AG04449 (cell line): Measurements from ENCODE around the gene PROM2.
"Not testable (repeated sequence)": the region's sequence is repeated elsewhere in the genome, so short reads cannot be mapped to it uniquely, and the experiment has no call there.

ENCODE experiments used
- CTCF ChIA-PET: fragments of 350-600 bp; formaldehyde crosslinking; extraction: SDS; loops from one replicate; lab custom pipeline; 2021; ENCODE audit warnings: antibody characterized with exemption; lab: Yijun Ruan, JAX
- POLR2A ChIA-PET: fragments of 400-600, 350-600 bp; formaldehyde crosslinking; extraction: SDS; loops from one replicate; lab custom pipeline; 2020; ENCODE audit warnings: antibody characterized with exemption, inconsistent platforms; lab: Yijun Ruan, JAX
- DNase-seq: peaks from one replicate; pipeline ENCODE4 v3.0.0-alpha.2; 2010; ENCODE audit warnings: low read depth, low spot score
- H3K4me3 ChIP-seq: 2 replicates; pipeline ENCODE4 v1.5.1; 2011; ENCODE audit warnings: low read depth, mild to moderate bottlenecking, control low read depth, low read length
- TF ChIP-seq, protein P1 (sequence below): IDR thresholded peaks from one replicate; pipeline ENCODE4 v1.5.1; 2011; ENCODE audit warnings: mild to moderate bottlenecking, moderate library complexity, low read length, control low read depth, inconsistent platforms; ENCODE audit not compliant: insufficient read depth; ENCODE audit errors: missing control alignments

Gene PROM2

DNA sequence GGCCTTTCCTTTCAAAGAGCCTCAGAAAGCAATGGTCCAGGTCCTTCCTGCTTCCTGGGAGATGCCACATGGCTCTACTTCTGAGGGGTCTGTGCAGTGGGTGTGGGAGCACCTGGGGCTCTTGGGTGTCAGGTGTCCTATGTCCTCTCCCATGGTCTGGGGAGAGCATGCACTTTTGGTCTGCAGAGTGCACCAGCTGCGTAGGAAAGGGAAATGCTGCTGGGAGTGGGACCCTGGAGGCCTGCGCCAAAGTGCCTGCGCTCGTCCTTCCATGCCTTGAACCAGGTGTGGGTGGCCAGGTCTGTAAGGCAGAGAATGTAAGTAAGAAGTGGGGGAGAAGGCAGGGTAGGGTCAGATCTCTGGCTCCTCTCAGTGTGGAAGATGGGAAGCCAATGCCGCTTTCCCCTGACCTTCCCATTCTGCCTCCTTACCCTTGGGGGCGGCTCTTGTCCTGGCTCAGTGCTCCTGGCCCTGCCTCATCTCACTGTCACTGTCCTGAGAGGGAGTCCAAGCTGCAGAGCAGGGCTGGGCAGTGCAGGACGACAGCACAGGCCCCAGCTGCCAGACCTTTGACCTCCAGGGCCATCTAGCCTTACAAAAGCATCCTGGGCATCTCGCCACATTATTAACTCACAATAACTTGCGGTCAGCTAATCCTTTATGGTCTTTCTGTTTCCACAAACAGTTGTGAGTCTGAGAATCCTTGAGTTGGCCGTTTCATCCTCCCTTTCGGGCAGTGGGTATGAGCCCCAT is 6.6 kb upstream of the PROM2 start:
- DNase-seq, result no peak
- no peak overlapping the region for H3K4me3 ChIP-seq
- TF ChIP-seq, protein P1, sequence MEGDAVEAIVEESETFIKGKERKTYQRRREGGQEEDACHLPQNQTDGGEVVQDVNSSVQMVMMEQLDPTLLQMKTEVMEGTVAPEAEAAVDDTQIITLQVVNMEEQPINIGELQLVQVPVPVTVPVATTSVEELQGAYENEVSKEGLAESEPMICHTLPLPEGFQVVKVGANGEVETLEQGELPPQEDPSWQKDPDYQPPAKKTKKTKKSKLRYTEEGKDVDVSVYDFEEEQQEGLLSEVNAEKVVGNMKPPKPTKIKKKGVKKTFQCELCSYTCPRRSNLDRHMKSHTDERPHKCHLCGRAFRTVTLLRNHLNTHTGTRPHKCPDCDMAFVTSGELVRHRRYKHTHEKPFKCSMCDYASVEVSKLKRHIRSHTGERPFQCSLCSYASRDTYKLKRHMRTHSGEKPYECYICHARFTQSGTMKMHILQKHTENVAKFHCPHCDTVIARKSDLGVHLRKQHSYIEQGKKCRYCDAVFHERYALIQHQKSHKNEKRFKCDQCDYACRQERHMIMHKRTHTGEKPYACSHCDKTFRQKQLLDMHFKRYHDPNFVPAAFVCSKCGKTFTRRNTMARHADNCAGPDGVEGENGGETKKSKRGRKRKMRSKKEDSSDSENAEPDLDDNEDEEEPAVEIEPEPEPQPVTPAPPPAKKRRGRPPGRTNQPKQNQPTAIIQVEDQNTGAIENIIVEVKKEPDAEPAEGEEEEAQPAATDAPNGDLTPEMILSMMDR, result no peak
- ChIA-PET CTCF (no interaction called here), POLR2A (no interaction called here)

DNA sequence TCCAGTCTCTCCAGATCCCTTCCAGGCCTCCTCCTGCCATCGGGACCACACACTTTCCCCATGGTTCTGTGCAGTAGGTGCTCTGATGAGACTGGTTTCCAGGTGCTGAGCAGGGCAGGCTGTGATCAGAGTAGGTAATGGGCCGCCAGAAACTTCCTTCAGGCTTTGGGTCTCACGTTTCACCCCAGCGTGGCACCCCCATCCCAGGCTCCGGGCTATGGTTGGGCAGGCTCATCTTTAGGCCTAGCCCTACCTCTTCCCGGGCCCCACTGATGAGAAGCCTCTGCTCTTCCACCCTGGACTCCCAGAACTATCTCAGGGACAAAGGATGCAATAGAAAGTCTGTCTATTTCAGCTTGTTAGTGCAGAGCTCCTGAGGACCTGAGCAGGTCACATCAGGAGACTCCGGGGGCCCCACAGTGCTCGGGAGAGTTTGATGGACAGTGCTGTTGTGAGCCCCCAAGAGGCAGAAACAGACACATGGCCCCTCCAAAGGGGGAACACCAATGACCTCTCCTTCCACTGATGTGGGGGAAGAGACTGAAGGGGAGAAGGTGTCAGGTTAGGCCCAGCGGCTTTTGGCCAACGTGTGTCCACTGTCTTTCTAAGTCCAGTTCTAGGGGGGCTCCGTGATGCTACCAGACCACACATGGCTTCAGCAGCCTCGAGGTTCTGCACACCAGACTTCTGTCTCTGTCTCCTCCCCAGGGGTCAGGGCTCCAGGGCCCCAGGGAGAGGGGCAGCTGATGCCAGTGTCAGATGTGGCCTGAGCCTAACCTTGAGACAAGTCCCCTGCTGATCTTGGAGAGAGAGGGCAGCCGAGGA is 5.8 kb upstream of the PROM2 start:
- DNase-seq, result no peak
- ChIA-PET POLR2A (no interaction called here), CTCF (no interaction called here)
- H3K4me3 ChIP-seq, result no peak overlapping the region
- TF ChIP-seq, protein P1, result no peak

DNA sequence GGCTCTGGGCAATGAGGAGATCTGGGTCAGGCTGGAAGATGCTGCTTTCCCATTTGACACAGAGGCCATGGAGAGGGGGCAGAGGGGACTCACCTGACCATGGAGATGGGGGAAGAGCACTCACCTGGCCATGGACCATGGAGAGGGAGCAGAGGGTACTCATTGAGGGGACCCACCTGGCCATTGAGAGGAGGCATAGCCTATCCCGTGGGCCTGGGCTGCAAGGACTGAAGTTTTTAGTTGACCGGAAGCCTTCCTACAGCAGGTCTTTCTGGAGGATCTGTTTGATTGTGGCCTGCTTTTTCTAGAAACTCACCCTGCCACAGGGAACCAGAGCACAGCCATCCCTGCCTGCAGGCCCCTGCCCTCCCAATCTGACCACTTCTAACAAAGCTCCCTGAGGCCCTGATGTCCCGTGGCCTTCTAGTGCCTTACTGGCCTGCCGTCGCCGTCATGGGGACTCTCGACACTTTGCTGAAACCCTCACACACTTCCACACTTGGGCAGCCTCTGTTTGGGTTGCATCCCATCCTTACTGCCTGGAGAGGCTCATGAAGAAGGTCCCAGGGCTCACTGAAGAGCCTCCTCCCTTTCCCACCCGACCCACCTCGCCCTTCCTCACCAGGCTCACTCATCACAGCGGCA is 5.1 kb upstream of the PROM2 start:
- no peak for DNase-seq
- ChIA-PET CTCF (no interaction called here), POLR2A (no interaction called here)
- H3K4me3 ChIP-seq, result no peak overlapping the region
- TF ChIP-seq, protein P1, result no peak

DNA sequence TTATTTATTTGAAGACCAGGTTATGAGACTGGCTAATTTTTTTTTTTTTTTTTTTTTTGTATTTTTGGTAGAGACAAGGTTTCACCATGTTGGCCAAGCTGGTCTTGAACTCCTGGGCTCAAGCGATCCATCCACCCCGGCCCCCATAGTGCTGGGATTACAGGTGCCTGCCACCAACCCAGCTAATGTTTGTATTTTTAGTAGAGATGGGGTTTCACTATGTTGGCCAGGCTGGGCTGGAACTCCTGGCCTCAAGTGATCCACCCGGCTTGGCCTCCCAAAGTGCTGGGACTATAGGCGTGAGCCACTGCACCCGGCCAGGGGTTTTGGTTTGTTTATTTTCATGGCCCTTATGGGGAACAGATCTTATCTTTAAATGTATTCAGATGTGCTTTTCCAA is 4.5 kb upstream of the PROM2 start:
- H3K4me3 ChIP-seq, POLR2A ChIA-PET, CTCF ChIA-PET, DNase-seq: not testable (repeated sequence)

DNA sequence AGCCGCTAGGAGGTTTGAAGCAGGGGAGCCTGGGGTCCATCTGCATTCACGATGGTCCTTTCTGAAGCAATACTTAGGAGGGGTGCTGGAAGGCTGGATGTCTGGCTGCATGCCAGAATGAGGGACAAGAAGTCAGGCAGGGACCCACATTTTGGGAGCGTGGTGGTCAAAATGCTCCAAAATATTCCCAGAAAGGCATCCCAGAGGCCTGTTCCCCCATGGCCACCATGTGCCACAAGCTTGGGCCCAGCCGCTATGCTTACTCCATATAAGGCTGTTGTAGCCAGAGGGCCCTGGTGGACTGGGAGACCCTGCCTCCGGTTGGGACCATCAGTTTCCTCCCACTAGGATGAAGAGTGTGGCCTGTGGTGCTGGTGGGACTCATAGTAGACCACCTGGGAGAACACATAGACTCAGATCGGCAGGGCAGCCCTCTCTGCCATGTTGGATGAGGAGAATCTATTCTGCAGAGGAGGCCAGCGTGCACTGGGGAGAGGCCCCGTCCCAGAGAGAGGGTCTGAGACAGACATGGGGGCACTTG is 3.6 kb upstream of the PROM2 start:
- TF ChIP-seq, protein P1, result no peak
- POLR2A ChIA-PET, result no interaction called here

DNA sequence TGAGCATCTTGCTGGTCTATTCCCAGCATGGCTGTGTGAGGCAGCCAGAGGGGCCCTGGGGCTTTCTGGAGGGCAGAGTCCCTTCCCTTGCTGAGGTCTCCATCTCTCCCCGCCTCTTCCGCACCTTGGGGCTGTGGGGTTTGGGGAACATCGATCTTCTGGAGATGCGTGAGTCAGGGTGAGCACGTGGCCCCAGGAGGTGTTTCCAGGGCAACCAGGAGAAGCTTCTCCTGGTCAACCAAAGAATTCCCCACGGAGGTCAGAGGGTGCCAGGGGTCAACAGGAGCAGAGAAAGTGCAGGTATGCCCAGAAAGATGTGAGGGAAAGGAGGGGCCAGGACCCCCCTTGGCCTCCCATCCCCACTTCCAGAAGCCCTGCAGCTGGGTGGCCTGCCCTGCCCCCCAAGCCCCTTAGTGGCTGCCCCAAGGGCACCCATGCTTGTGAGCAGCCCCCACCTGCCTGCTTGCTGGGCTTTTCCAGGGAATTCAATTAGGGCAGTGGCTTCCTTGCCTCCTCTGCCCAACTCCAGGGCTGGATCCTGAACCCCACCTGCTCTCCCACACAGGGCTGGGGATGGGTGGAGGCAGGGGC is 2.8 kb upstream of the PROM2 start:
- H3K4me3 ChIP-seq, result no peak overlapping the region
- DNase-seq, result no peak
- ChIA-PET CTCF (no interaction called here), POLR2A (no interaction called here)
- TF ChIP-seq, protein P1, result no peak

More for the DNA sequence above, 3.6 kb upstream of the PROM2 start:
- H3K4me3 ChIP-seq, result no peak overlapping the region
- CTCF ChIA-PET, result no interaction called here
- no peak for DNase-seq
